Thoracic aorta (tissue), 2 donors: ENCODE measurements around the gene SMARCB1. TPM values are rescaled to one million over a fixed set of nuclear protein-coding genes. Genes with fewer than 3 reads are reported as not detected.

Experiments used
- ATAC-seq: fragments of 150-250 bp; one replicate; pipeline ENCODE4 v1.8.0; 2017; ENCODE audit warnings: low read depth; ENCODE audit not compliant: insufficient number of reproducible peaks, low FRiP score
- DNase-seq: peaks from one replicate; pipeline ENCODE4 v3.0.0-alpha.2; 2020; ENCODE audit warnings: low spot score
- H3K27ac ChIP-seq, 2 donors: fragments of 200-600 bp; sonication (generic); 1 replicate in 1 of 2; 2 replicates in 1 of 2; pipeline ENCODE4 v1.5.1; 2016; ENCODE audit warnings: mild to moderate bottlenecking in 2 of 2, moderate library complexity in 2 of 2
- H3K27me3 ChIP-seq: fragments of 200-600 bp; sonication (generic); replicated peaks from 2 replicates; pipeline ENCODE4 v1.6.0; 2016; ENCODE audit warnings: mild to moderate bottlenecking; ENCODE audit not compliant: insufficient read depth
- H3K36me3 ChIP-seq: fragments of 200-600 bp; sonication (generic); one replicate; pipeline ENCODE4 v1.5.1; 2016
- H3K4me1 ChIP-seq, 2 donors: fragments of 200-600 bp; sonication (generic); 1 replicate in 1 of 2; 2 replicates in 1 of 2; pipeline versions ENCODE4 v1.5.1 to v1.6.0; 2016; ENCODE audit warnings: low read depth in 2 of 2, mild to moderate bottlenecking in 1 of 2; ENCODE audit not compliant: control insufficient read depth in 1 of 2
- H3K4me3 ChIP-seq: fragments of 200-600 bp; sonication (generic); 2 replicates; pipeline ENCODE4 v1.5.1; 2016; ENCODE audit warnings: mild to moderate bottlenecking
- H3K9me3 ChIP-seq: fragments of 200-600 bp; sonication (generic); 2 replicates; pipeline ENCODE4 v1.5.1; 2016
- total RNA-seq, 2 donors: library from RNA; depleted of rRNA; stranded (reverse); fragments of >200 nt; gene quantifications; one replicate each; pipeline versions ENCODE4 v1.1.0 to v1.2.3, GENCODE V29; 2016
- TF ChIP-seq, protein P1 (sequence below): fragments of 200-600 bp; sonication (generic); IDR thresholded peaks from one replicate; pipeline ENCODE4 v1.5.1; 2019; ENCODE audit warnings: antibody characterized with exemption

SMARCB1 gene
- total RNA-seq, 2 donors from 2014 or later = 43.5 to 50.0 TPM

DNA sequence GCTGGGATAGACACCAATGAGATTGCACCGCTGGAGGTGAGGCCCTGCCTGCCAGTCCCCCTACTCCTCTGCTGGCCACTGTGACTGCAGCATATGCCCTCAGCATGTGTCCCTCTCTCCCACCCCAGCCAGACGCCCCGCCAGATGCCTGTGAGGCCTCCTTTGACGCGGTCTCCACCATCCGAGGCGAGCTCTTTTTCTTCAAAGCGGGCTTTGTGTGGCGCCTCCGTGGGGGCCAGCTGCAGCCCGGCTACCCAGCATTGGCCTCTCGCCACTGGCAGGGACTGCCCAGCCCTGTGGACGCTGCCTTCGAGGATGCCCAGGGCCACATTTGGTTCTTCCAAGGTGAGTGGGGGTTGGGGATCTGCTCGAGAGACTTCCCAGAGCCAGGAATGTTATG lies 5.7 kb upstream of the SMARCB1 start:
- TF ChIP-seq, protein P1, sequence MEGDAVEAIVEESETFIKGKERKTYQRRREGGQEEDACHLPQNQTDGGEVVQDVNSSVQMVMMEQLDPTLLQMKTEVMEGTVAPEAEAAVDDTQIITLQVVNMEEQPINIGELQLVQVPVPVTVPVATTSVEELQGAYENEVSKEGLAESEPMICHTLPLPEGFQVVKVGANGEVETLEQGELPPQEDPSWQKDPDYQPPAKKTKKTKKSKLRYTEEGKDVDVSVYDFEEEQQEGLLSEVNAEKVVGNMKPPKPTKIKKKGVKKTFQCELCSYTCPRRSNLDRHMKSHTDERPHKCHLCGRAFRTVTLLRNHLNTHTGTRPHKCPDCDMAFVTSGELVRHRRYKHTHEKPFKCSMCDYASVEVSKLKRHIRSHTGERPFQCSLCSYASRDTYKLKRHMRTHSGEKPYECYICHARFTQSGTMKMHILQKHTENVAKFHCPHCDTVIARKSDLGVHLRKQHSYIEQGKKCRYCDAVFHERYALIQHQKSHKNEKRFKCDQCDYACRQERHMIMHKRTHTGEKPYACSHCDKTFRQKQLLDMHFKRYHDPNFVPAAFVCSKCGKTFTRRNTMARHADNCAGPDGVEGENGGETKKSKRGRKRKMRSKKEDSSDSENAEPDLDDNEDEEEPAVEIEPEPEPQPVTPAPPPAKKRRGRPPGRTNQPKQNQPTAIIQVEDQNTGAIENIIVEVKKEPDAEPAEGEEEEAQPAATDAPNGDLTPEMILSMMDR = no peak
- Histone ChIP-seq H3K36me3 (no peaks in the 10 kb centered on the region), H3K27ac (no peak overlapping the region), H3K4me1 (peaks cover under 1 to 5% of the 10 kb centered on the region in 2 donors), H3K9me3 (no peaks in the 10 kb centered on the region), H3K4me3 (no peak overlapping the region), H3K27me3 (no peaks in the 10 kb centered on the region)
- DNase-seq (no peak), ATAC-seq (no peak)

DNA sequence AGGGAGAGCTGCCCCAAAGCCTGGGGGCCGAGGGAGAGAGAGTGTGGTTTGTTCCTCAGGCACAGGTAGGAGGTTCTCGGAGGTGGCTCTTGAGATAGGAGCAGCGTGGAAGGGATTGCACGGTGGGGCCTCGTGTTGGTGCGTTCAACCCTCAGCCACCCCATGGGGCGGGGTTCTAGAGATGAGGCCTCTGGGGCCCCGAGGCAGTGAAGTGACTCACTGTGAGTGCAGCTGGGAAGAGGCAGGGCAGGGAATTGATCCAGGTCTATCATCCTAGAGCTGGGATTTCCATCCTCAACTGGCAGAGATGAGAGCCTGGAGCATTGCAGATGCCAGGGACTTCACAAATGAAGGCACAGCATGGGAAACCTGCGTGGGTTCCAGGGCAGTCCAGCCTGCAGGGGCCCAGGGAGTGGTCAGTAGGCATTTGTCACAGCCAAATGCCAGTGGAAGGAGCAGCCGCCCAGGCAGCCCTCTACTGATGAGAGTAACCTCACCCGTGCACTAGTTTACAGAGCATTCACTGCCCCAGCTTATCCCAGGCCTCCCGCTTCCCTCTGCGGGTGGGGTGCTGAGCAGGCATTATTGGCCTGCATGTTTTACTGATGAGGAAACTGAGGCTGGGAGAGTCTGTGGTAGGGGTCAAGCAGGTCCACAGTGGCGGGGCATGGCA lies 5.1 kb upstream of the SMARCB1 start:
- ATAC-seq = no peak
- no peak for DNase-seq
- Histone ChIP-seq H3K36me3 (no peaks in the 10 kb centered on the region), H3K4me3 (no peak overlapping the region), H3K4me1 (peaks cover 5 to 10% of the 10 kb centered on the region in 2 donors), H3K9me3 (no peaks in the 10 kb centered on the region), H3K27ac (no peak overlapping the region), H3K27me3 (no peaks in the 10 kb centered on the region)
- TF ChIP-seq, protein P1 = no peak

DNA sequence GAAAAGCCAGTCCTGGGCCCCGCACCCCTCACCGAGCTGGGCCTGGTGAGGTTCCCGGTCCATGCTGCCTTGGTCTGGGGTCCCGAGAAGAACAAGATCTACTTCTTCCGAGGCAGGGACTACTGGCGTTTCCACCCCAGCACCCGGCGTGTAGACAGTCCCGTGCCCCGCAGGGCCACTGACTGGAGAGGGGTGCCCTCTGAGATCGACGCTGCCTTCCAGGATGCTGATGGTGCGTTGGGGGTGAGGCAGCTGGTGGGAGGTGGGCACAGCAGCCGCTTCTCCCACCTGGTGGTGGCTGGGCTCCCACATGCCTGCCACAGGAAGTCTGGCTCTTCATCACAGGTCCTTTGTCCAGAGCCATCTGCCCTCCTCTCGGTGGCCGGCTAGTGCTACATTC lies 4.5 kb upstream of the SMARCB1 start:
- no peak overlapping the region for H3K4me3 ChIP-seq
- ATAC-seq = no peak
- TF ChIP-seq, protein P1 = no peak
- peaks cover 5 to 10% of the 10 kb centered on the region in 2 donors for H3K4me1 ChIP-seq
- no peak for DNase-seq
- H3K36me3 ChIP-seq = no peaks in the 10 kb centered on the region
- no peak overlapping the region for H3K27ac ChIP-seq
- H3K27me3 ChIP-seq = no peaks in the 10 kb centered on the region
- no peaks in the 10 kb centered on the region for H3K9me3 ChIP-seq

DNA sequence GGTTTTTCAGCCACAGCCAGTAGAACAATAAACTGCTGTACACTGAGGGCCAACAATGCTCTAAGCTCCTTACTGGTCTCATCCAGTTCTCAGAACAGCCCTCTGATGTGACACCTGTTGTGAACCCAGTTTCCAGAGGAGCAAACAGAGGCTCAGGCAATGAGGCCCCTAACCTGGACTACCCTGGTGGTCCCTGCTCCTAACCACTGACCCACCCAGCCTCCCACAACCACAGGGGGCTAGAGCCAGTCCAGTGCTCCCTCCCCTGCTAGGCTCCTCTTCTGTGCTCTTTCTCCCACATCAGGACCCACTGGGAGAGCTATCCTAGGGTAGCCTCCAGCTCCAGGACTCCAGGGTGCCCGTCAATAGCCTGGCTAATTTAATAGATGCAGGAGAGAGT lies 4.1 kb upstream of the SMARCB1 start:
- no peaks in the 10 kb centered on the region for H3K36me3 ChIP-seq
- H3K4me3 ChIP-seq = no peak overlapping the region
- peaks cover 7 to 12% of the 10 kb centered on the region in 2 donors for H3K4me1 ChIP-seq
- no peak overlapping the region for H3K27ac ChIP-seq
- H3K9me3 ChIP-seq = no peaks in the 10 kb centered on the region
- ATAC-seq (no peak), DNase-seq (no peak)
- TF ChIP-seq, protein P1 = no peak
- no peaks in the 10 kb centered on the region for H3K27me3 ChIP-seq

DNA sequence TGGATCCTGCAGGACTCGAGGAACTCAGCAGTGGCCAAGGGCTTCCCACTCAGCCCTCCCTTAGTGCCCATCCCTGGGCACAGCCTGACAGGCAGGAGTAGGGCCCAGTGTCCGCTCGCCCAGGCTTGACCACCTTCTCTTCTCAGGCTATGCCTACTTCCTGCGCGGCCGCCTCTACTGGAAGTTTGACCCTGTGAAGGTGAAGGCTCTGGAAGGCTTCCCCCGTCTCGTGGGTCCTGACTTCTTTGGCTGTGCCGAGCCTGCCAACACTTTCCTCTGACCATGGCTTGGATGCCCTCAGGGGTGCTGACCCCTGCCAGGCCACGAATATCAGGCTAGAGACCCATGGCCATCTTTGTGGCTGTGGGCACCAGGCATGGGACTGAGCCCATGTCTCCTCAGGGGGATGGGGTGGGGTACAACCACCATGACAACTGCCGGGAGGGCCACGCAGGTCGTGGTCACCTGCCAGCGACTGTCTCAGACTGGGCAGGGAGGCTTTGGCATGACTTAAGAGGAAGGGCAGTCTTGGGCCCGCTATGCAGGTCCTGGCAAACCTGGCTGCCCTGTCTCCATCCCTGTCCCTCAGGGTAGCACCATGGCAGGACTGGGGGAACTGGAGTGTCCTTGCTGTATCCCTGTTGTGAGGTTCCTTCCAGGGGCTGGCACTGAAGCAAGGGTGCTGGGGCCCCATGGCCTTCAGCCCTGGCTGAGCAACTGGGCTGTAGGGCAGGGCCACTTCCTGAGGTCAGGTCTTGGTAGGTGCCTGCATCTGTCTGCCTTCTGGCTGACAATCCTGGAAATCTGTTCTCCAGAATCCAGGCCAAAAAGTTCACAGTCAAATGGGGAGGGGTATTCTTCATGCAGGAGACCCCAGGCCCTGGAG lies 3.3 kb upstream of the SMARCB1 start:
- DNase-seq (no peak), ATAC-seq (no peak)
- no peaks in the 10 kb centered on the region for H3K9me3 ChIP-seq
- H3K27me3 ChIP-seq = no peaks in the 10 kb centered on the region
- H3K4me1 ChIP-seq = peaks cover 15 to 20% of the 10 kb centered on the region in 2 donors
- no peak overlapping the region for H3K4me3 ChIP-seq
- no peak overlapping the region for H3K27ac ChIP-seq
- H3K36me3 ChIP-seq = no peaks in the 10 kb centered on the region
- TF ChIP-seq, protein P1 = no peak
